GM18499 (cell line): Measurements from ENCODE around the gene METRNL.

Experiments used
- ATAC-seq: cut with Tn5 transposase; IDR thresholded peaks from one replicate; pipeline ENCODE4 v1.9.1; 2021; ENCODE audit warnings: moderate number of reproducible peaks; ENCODE audit not compliant: insufficient read depth, unreplicated experiment

Gene METRNL

GRCh38 chr17:83078378-83079351 is 744 bp upstream of the METRNL start:
- no peak for ATAC-seq

- ATAC-seq: no peak
These were observed 563 bp downstream of the METRNL start for GRCh38 chr17:83079766-83080578.

- no peak for ATAC-seq
These were observed 1.1 kb downstream of the METRNL start for GRCh38 chr17:83080579-83080857.

- no peak for ATAC-seq
These were observed 1.7 kb downstream of the METRNL start for GRCh38 chr17:83080858-83081683.

- ATAC-seq: no peak
These were observed 2.3 kb downstream of the METRNL start for GRCh38 chr17:83081684-83082201.

GRCh38 chr17:83082424-83082823 is 3.0 kb downstream of the METRNL start:
- ATAC-seq: no peak

GRCh38 chr17:83082909-83083367 is 3.5 kb downstream of the METRNL start:
- no peak for ATAC-seq

- ATAC-seq: no peak
These were observed 4.2 kb downstream of the METRNL start for GRCh38 chr17:83083368-83084201.

- ATAC-seq: no peak
These were observed 4.8 kb downstream of the METRNL start for GRCh38 chr17:83084214-83084613.

GRCh38 chr17:83084621-83085056 is 5.2 kb downstream of the METRNL start:
- no peak for ATAC-seq

- ATAC-seq: no peak
These were observed 5.7 kb downstream of the METRNL start for GRCh38 chr17:83085103-83085502.

GRCh38 chr17:83085526-83086198 is 6.3 kb downstream of the METRNL start:
- no peak for ATAC-seq

GRCh38 chr17:83086199-83086880 is 6.9 kb downstream of the METRNL start:
- no peak for ATAC-seq

- no peak for ATAC-seq
These were observed 7.7 kb downstream of the METRNL start for GRCh38 chr17:83086907-83087787.

GRCh38 chr17:83087788-83088360 is 8.5 kb downstream of the METRNL start:
- ATAC-seq: no peak

GRCh38 chr17:83088451-83088850 is 9.0 kb downstream of the METRNL start:
- no peak for ATAC-seq

- ATAC-seq: no peak
These were observed 9.5 kb downstream of the METRNL start for GRCh38 chr17:83088909-83089308.
